Endometrial microvascular endothelial cells (primary cell): ENCODE results near the gene ERRFI1. TPM values are rescaled to one million over a fixed set of nuclear protein-coding genes. Genes with fewer than 3 reads are reported as not detected.

Experiments
- in situ Hi-C: cut with HindIII; loops from 2 replicates; pipeline ENCODE4 v1.10.0; 2017; ENCODE audit warnings: low sequenced_read_pairs, low pct_unique_long_range_greater_than_20kb; ENCODE audit errors: inconsistent ontology term
- total RNA-seq: library from RNA; depleted of rRNA; stranded (reverse); fragments of >200 nt; gene quantifications from one replicate; pipeline ENCODE4 v1.2.3, GENCODE V29; 2015; ENCODE audit errors: inconsistent ontology term

ERRFI1 gene
- total RNA-seq, 1 donor from 2014 or later = 18.5 TPM

DNA sequence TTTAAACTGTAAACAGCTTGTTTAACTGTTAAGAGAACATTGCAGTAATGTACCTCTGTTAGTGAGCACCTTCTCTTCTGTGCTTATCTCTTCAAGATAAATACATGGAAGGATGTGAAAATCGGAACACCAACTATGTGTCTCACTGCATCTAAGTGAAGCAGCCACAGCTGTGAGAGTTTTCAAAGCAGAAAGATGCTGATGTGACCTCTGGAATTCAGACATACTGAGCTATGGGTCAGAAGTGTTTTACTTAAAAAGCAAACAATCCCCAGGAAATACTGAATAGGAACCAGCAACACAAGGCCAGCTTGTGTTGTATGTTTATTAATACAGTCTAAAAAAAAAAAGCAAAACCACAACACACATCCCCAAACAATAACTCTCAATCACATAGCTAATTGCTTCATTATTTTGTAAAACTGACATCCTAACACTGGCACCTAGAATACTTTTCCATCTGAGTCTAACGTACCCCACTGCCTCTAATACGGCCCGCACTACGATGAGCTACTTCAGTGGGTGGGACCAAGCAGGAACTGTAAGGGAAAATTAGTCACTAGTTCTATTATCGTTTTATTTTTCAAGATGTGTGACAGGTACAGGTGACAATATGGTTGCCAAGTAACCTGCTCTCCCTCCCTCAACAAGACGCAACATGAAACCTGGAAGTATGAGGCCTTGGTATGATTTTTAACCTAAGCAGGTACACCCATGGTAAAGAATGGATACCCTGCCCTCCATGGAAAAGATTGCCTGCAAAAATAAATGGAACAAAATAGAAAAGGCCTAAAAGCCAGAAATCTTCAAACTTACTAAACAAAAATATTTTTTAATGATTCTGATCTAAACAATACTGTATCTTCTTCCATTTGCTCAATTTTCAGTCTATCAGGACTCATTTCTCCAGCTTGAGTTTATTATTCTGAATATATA, 13.9 kb downstream of the ERRFI1 start:
- in situ Hi-C loops = loop anchor here (25.0 kb wide), 1 partner anchor 300 kb away; the partner anchor contains the start of gene SLC45A1

GRCh38 chr1:8011016-8011415, 15.1 kb downstream of the ERRFI1 start:
- in situ Hi-C loops = loop anchor here (25.0 kb wide), 1 partner anchor 301 kb away; the partner anchor contains the start of gene SLC45A1

GRCh38 chr1:8010080-8010664, 15.9 kb downstream of the ERRFI1 start:
- in situ Hi-C loops = loop anchor here (25.0 kb wide), 1 partner anchor 302 kb away; the partner anchor contains the start of gene SLC45A1

DNA sequence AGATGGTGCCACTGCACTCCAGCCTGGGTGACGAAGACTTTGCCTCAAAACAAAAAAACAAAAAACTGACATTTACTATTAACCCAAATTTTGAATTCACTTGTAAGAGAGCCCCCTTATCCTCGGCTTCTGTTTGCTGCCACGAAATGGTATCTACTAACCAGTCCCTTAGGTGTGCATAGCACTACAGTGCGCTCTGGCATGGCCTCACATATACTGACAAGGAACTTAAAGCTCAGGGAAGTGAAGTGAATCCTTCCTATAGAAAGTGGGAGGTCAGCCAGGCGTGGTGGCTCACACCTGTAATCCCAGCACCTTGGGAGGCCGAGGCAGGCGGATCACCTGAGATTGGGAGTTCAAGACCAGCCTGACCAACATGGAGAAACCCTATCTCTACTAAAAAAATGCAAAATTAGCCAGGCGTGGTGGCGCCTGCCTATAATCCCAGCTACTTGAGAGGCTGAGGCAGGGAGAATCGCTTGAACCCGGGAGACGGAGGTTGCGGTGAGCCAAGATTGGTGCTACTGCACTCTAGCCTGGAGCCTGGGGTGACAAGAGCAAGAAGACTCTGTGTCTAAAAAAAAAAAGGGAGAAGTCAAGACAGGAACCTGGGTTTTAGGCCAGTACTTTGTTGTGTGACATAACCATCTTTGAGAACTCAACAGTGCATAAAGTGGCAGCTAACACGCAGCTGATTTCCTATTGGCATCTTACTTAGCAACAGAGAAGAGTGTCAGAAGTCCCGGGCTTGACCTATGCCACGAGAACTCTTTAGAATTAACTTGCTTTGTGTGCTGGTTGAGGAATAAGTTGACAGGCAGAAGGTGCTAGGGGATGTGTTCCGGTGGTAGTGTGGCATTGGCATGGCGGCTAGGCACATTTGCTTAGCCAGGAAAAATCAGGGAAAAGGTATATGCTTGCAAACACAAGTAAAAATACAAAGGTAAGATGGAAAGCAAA, 16.8 kb downstream of the ERRFI1 start:
- in situ Hi-C loops = loop anchor here (25.0 kb wide), 1 partner anchor 303 kb away; the partner anchor contains the start of gene SLC45A1

GRCh38 chr1:8006037-8006963, 19.8 kb downstream of the ERRFI1 start:
- in situ Hi-C loops = loop anchor here (25.0 kb wide), 1 partner anchor 306 kb away; the partner anchor contains the start of gene SLC45A1

GRCh38 chr1:8004803-8005573, 21.1 kb downstream of the ERRFI1 start:
- in situ Hi-C loops = loop anchor here (25.0 kb wide), 1 partner anchor 307 kb away; the partner anchor contains the start of gene SLC45A1

DNA sequence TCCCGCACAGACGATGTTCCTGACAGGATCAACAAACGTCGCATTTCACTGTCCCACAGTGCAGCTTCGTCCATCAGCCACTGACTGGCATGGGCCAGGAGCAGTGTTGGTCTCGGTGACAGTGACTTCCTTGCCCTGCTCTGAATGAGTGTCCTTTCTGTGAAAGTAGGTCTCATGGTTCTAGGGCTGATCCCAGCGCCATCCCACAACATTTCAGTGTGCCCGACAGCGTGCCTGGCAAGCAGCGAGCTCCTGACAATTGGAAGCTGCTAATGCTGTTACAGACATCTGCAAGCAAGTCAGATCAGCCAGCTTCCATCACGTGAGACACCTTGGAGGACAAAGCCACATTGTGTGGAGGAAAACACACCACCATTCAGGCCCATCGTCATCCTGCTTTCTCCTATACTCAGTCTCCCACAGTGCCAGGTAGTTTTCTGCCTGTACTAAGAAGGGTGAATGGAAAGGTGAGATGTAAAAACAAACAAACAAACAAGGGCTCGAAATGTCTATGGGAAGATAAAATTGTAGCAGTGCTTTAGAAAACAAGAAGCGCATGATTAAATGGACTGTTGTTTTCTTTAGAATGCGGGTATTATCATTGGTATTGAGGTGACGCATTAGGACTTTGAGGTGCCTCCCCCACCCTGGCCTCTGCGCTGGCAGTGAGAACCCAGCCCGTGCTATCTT, 21.9 kb downstream of the ERRFI1 start:
- in situ Hi-C loops = loop anchor here (25.0 kb wide), 1 partner anchor 308 kb away; the partner anchor contains the start of gene SLC45A1

- in situ Hi-C loops = loop anchor here (25.0 kb wide), 1 partner anchor 309 kb away; the partner anchor contains the start of gene SLC45A1
Measured at GRCh38 chr1:8003438-8004112, 22.5 kb downstream of the ERRFI1 start.

- in situ Hi-C loops = loop anchor here (25.0 kb wide), 1 partner anchor 309 kb away; the partner anchor contains the start of gene SLC45A1
Measured at GRCh38 chr1:8002921-8003320, 23.2 kb downstream of the ERRFI1 start.

DNA sequence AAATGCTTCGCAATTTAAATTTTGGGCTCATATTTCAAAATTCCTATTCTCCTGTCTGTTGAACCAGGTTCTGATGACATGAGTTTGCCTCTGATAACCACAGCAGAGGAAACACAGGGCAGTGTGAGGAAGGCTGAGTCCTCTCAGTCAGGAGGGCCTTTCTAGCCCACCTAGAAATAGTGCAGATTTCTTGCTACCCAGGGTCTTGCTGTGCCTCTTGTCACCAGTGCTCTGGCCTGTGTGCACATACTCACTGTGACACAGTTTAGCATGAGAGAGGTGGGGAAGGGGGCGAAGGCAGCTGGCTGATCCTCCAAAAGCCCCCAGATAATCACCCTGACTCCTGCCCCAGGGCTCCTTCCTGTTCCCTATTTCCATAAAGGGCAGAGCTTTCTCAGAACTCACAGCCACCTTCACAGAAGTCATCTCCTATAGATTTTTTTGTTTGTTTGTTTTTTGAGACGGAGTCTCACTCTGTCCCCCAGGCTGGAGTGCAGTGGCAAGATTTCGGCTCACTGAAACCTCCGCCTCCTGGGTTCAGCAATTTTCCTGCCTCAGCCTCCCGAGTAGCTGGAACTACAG, 23.7 kb downstream of the ERRFI1 start:
- in situ Hi-C loops = loop anchor here (25.0 kb wide), 1 partner anchor 310 kb away; the partner anchor contains the start of gene SLC45A1

DNA sequence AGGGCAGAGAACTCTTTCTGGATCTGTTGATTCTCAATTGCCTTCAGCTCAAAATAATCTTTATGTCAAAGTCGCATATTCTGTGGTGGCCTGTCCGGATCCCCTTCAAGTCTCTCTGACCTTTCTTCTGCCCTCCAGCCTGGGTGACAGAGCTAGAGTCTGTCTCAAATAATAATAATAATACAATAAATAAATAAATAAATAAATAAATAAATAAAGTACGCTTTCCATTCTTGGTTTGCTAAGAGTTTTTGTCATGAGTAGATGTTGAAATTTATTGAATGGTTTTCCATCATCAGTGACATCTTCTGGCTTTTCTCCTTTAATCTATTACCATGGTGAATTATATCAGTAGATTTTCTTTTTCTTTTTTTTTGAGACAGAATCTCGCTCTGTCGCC, 30.7 kb downstream of the ERRFI1 start:
- in situ Hi-C loops = no loop called here

GRCh38 chr1:7994827-7995226, 31.3 kb downstream of the ERRFI1 start:
- in situ Hi-C loops = no loop called here

- in situ Hi-C loops = no loop called here
Measured at GRCh38 chr1:7993593-7994479, 32.3 kb downstream of the ERRFI1 start.

DNA sequence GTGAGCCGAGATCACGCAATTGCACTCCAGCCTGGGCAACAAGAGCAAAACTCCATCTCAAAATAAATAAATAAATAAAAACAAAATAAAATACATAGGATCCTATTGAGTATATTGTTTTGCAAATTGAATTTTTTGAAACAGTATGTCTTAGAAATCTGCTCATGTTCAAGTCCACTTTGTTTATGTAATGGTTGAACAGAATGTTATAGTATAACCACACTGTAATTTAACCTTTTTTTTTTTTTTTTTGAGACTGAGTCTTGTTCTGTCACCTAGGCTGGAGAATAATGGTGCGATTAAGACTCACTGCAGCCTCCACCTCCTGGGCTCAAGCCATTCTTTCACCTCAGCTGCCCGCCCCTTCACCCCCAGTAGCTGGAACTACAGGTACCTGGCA, 33.2 kb downstream of the ERRFI1 start:
- in situ Hi-C loops = no loop called here
